ENCODE measurements around the gene TSC22D1.

DNA sequence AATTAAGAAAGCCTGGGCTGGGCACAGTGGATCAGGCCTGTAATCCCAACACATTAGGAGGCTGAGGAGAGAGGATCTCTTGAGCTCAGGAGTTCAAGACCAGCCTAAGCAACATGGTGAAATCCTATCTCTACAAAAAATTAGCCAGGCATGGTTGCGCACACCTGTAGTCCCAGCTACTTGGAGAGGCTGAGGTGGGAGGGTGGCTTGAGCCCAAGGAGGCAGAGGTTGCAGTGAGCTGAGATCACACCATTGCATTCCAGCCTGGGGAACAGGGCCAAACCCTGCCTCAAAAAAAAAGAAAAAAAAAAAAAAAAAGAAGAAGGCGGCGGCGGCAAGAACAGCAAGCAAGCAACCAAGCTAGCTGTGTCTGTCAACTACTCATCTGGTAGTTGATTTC is 26.7 kb downstream of the TSC22D1 start:
- TF ChIP-seq, protein P1, sequence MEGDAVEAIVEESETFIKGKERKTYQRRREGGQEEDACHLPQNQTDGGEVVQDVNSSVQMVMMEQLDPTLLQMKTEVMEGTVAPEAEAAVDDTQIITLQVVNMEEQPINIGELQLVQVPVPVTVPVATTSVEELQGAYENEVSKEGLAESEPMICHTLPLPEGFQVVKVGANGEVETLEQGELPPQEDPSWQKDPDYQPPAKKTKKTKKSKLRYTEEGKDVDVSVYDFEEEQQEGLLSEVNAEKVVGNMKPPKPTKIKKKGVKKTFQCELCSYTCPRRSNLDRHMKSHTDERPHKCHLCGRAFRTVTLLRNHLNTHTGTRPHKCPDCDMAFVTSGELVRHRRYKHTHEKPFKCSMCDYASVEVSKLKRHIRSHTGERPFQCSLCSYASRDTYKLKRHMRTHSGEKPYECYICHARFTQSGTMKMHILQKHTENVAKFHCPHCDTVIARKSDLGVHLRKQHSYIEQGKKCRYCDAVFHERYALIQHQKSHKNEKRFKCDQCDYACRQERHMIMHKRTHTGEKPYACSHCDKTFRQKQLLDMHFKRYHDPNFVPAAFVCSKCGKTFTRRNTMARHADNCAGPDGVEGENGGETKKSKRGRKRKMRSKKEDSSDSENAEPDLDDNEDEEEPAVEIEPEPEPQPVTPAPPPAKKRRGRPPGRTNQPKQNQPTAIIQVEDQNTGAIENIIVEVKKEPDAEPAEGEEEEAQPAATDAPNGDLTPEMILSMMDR (IDR thresholded peaks at IDR 0.05) = no peak
- TF ChIP-seq POLR2A (IDR thresholded peaks at IDR 0.05) = no peak

Measured in Peyer's patch (tissue), 4 donors.